ENCODE data around the gene USP49.

USP49 gene

DNA sequence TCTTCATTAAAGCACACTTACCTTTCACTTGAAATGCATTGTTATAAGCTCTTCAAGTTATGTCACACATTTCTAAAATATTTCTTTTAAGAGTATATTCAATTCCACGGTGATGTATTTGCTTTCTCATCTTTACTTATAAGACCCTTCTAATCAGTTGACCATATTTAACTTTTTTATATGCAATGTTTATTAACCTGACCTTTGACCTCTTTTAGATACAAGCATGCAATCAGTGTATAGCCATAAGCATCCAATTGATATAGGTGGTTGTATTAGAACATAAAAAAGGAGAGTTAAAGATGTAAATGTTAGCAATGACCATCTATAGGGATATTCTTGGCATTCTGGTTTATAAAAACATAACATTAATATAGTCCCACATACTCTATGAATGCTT lies 9.2 kb downstream of the USP49 start:
- H3K27ac ChIP-seq: no peak overlapping the region
- TF ChIP-seq ZFX (IDR thresholded peaks at IDR 0.05; ENCODE audit: borderline replicate concordance): no peak
- no peak for TF ChIP-seq CTCF (IDR thresholded peaks at IDR 0.05)

GRCh38 chr6:41884957-41885356 lies 10.2 kb downstream of the USP49 start:
- no peak for TF ChIP-seq CTCF (IDR thresholded peaks at IDR 0.05)
- no peak overlapping the region for H3K27ac ChIP-seq

- H3K27ac ChIP-seq: no peak overlapping the region
- TF ChIP-seq CTCF (IDR thresholded peaks at IDR 0.05) (no peak), ZFX (IDR thresholded peaks at IDR 0.05; ENCODE audit: borderline replicate concordance) (no peak)
Observed at GRCh38 chr6:41881506-41881905, 13.7 kb downstream of the USP49 start.

DNA sequence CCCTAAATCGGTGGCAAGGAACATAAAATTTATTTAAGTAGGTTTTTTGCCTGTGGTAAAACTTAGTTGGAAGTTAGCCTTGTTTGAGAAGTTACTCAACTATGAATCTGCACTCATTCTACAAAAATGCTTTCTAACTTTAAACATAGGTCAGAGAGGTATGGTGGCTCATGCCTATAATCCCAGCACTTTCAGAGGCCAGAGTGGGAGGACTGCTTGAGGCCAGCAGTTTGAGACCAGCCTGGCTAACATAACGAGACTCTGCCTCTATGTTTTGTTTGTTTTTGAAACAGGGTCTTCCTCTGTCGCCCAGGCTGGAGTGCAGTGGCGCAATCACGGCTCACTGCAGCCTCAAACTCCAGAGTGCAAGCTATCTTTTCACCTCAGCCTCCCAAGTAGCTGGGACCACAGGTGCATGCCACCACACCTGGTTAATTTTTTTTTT lies 16.2 kb downstream of the USP49 start:
- H3K27ac ChIP-seq: no peak overlapping the region
- TF ChIP-seq ZFX (IDR thresholded peaks at IDR 0.05; ENCODE audit: borderline replicate concordance): no peak
- no peak for TF ChIP-seq CTCF (IDR thresholded peaks at IDR 0.05)

DNA sequence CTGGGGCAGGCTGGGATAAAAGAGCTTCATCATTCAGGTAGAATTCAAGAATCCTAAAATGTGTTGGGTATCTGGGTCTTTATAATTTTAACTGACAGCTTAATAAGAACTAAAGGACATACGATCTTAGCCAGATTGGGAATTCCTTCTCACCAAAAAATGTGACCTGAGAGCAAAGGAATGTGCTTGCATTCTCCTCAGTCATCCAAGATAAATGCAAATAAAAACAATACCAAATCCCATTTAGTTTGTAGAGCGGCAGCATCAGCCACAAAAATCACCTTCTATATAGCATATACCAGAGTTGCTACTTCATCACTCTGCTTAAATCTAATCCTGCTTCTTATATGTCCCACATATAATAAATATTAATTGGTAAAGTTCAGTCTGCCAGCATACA lies 16.9 kb downstream of the USP49 start:
- H3K27ac ChIP-seq: no peak overlapping the region
- no peak for TF ChIP-seq CTCF (IDR thresholded peaks at IDR 0.05)
- TF ChIP-seq ZFX (IDR thresholded peaks at IDR 0.05; ENCODE audit: borderline replicate concordance): no peak

- TF ChIP-seq CTCF (IDR thresholded peaks at IDR 0.05) (no peak), ZFX (IDR thresholded peaks at IDR 0.05; ENCODE audit: borderline replicate concordance) (no peak)
- H3K27ac ChIP-seq: no peak overlapping the region
Observed at GRCh38 chr6:41877051-41877680, 18.0 kb downstream of the USP49 start.

- H3K27ac ChIP-seq: no peak overlapping the region
- no peak for TF ChIP-seq CTCF (IDR thresholded peaks at IDR 0.05)
- TF ChIP-seq ZFX (IDR thresholded peaks at IDR 0.05; ENCODE audit: borderline replicate concordance): no peak
Observed at GRCh38 chr6:41874741-41875140, 20.4 kb downstream of the USP49 start.

All from 22Rv1 (cell line).